Neuronal stem cell (in vitro differentiated cells): ENCODE results near the gene RPL13.

ENCODE experiments used
- DNase-seq: peaks from one replicate; pipeline ENCODE4 v3.0.0-alpha.2; 2013; ENCODE audit warnings: low spot score
- H2AFZ ChIP-seq: one replicate; pipeline ENCODE4 v1.6.1; 2013; ENCODE audit warnings: mild to moderate bottlenecking, low read length, inconsistent platforms
- H2AK5ac ChIP-seq: 2 replicates; pipeline ENCODE4 v1.6.1; 2013; ENCODE audit warnings: low read depth, mild to moderate bottlenecking, inconsistent platforms, low read length, moderate library complexity, mixed read lengths
- H2BK120ac ChIP-seq: 2 replicates; pipeline ENCODE4 v1.6.1; 2013; ENCODE audit warnings: low read depth, mild to moderate bottlenecking, inconsistent platforms, low read length, moderate library complexity, mixed read lengths
- H2BK12ac ChIP-seq: one replicate; pipeline ENCODE4 v1.6.1; 2013; ENCODE audit warnings: low read length, inconsistent platforms
- H2BK15ac ChIP-seq: 2 replicates; pipeline ENCODE4 v1.6.1; 2013; ENCODE audit warnings: mild to moderate bottlenecking, low read length, inconsistent platforms, mixed read lengths
- H2BK5ac ChIP-seq: one replicate; pipeline ENCODE4 v1.6.1; 2013; ENCODE audit warnings: inconsistent platforms, mild to moderate bottlenecking, low read length, moderate library complexity
- H3K14ac ChIP-seq: one replicate; pipeline ENCODE4 v1.6.1; 2013; ENCODE audit warnings: low read length, inconsistent platforms
- H3K18ac ChIP-seq: 2 replicates; pipeline ENCODE4 v1.6.1; 2013; ENCODE audit warnings: low read length, inconsistent platforms
- H3K23ac ChIP-seq: 2 replicates; pipeline ENCODE4 v1.6.1; 2013; ENCODE audit warnings: low read depth, mild to moderate bottlenecking, mixed read lengths, low read length, inconsistent platforms; ENCODE audit not compliant: poor library complexity
- H3K27ac ChIP-seq: replicated peaks from 3 replicates; pipeline ENCODE4 v1.5.1; 2013; ENCODE audit warnings: low read length, inconsistent platforms
- H3K27me3 ChIP-seq, 3 experiments: 2 replicates each; pipeline ENCODE4 v1.6.1; 2013; ENCODE audit warnings: low read length in 3 of 3, mild to moderate bottlenecking in 2 of 3, inconsistent platforms in 1 of 3, low read depth in 1 of 3, mixed read lengths in 1 of 3, moderate library complexity in 1 of 3; ENCODE audit not compliant: control insufficient read depth in 3 of 3, insufficient read depth in 3 of 3
- H3K36me3 ChIP-seq, 2 donors: replicated peaks in 1 of 2; 2 replicates each; pipeline ENCODE4 v1.6.1; 2013; ENCODE audit warnings: low read length in 2 of 2; ENCODE audit not compliant: control insufficient read depth in 2 of 2, insufficient read depth in 2 of 2
- H3K4ac ChIP-seq: 2 replicates; pipeline ENCODE4 v1.6.1; 2013; ENCODE audit warnings: inconsistent platforms, mild to moderate bottlenecking, low read length, moderate library complexity
- H3K4me1 ChIP-seq, 2 donors: 1 replicate in 1 of 2; 2 replicates in 1 of 2; pipeline ENCODE4 v1.6.1; 2013; ENCODE audit warnings: low read length in 2 of 2, low read depth in 1 of 2; ENCODE audit not compliant: control insufficient read depth in 2 of 2, insufficient read depth in 1 of 2
- H3K4me2 ChIP-seq: one replicate; pipeline ENCODE4 v1.6.1; 2013; ENCODE audit warnings: mild to moderate bottlenecking, low read length, inconsistent platforms; ENCODE audit not compliant: insufficient read depth, poor library complexity, severe bottlenecking
- H3K4me3 ChIP-seq, 2 donors: 2 replicates each; pipeline ENCODE4 v1.5.1; 2013; ENCODE audit warnings: low read length in 2 of 2, mild to moderate bottlenecking in 2 of 2, inconsistent platforms in 1 of 2, moderate library complexity in 1 of 2
- H3K79me1 ChIP-seq: one replicate; pipeline ENCODE4 v1.6.1; 2013; ENCODE audit warnings: low read depth, mild to moderate bottlenecking, inconsistent platforms, low read length, moderate library complexity
- H3K9ac ChIP-seq: one replicate; pipeline ENCODE4 v1.6.1; 2013; ENCODE audit warnings: mild to moderate bottlenecking, low read depth, low read length, inconsistent platforms; ENCODE audit not compliant: poor library complexity
- H3K9me3 ChIP-seq, 2 donors: replicated peaks in 1 of 2; 2 replicates each; pipeline versions ENCODE3 to v1.6.1; 2013; ENCODE audit warnings: low read length in 2 of 2, mild to moderate bottlenecking in 2 of 2, inconsistent platforms in 1 of 2, low read depth in 1 of 2, mixed read lengths in 1 of 2, moderate library complexity in 1 of 2; ENCODE audit not compliant: control insufficient read depth in 2 of 2, insufficient read depth in 1 of 2
- H4K8ac ChIP-seq: one replicate; pipeline ENCODE4 v1.6.1; 2013; ENCODE audit warnings: low read depth, mild to moderate bottlenecking, inconsistent platforms, low read length, moderate library complexity
- H4K91ac ChIP-seq: one replicate; pipeline ENCODE4 v1.6.1; 2013; ENCODE audit warnings: low read length, low read depth, mild to moderate bottlenecking, inconsistent platforms; ENCODE audit not compliant: poor library complexity
- WGBS, 2 donors: extraction: QIAGEN DNeasy Blood & Tissue Kit; methylation state at CpG; one replicate each; pipeline ENCODE4 v1.1.7; 2013; ENCODE audit warnings: missing lambda C conversion rate in 2 of 2, mixed read lengths in 1 of 2; ENCODE audit not compliant: insufficient read length in 2 of 2, insufficient replicate concordance in 1 of 2; ENCODE audit errors: extremely low coverage in 2 of 2; 5-methylcytosine and 5-hydroxymethylcytosine counted together

RPL13 gene

GRCh38 chr16:89545044-89545830 lies 15.2 kb upstream of the RPL13 start:
- no peak for DNase-seq
- Histone ChIP-seq H2BK15ac (no peak overlapping the region), H2AK5ac (no peak overlapping the region), H3K36me3 (peaks cover 45 to 91% of the 10 kb centered on the region in 2 donors), H3K23ac (no peak overlapping the region), H4K91ac (no peak overlapping the region), H3K18ac (no peak overlapping the region), H2BK5ac (no peak overlapping the region), H3K79me1 (peaks cover 6% of the 10 kb centered on the region), H2BK12ac (no peak overlapping the region), H3K4me1 (no peaks in the 10 kb centered on the region), H3K27ac (no peak overlapping the region), H4K8ac (no peak overlapping the region), H2AFZ (no peak overlapping the region), H3K4me3 (no peak overlapping the region), H3K14ac (no peak overlapping the region), H3K9me3 (peaks cover 0 to 3% of the 10 kb centered on the region in 2 donors), H3K4ac (no peak overlapping the region), H3K9ac (no peak overlapping the region), H3K27me3 (no peaks in the 10 kb centered on the region), H2BK120ac (no peak overlapping the region), H3K4me2 (no peak overlapping the region)
- WGBS, 2 donors, result no CpG with 5 or more reads among the region's 17 CpGs

GRCh38 chr16:89545831-89546574 lies 14.5 kb upstream of the RPL13 start:
- no peak overlapping the region for H2BK12ac ChIP-seq
- no peak overlapping the region for H3K9ac ChIP-seq
- no peak overlapping the region for H2BK15ac ChIP-seq
- no peak overlapping the region for H2BK5ac ChIP-seq
- no peak overlapping the region for H2BK120ac ChIP-seq
- H4K8ac ChIP-seq, result no peak overlapping the region
- H3K18ac ChIP-seq, result no peak overlapping the region
- H3K4me2 ChIP-seq, result no peak overlapping the region
- H3K23ac ChIP-seq, result no peak overlapping the region
- WGBS, 2 donors, result no CpG with 5 or more reads among the region's 26 CpGs
- H4K91ac ChIP-seq, result no peak overlapping the region
- no peak overlapping the region for H2AFZ ChIP-seq
- H3K27ac ChIP-seq, result no peak overlapping the region
- H3K4me1 ChIP-seq, result no peaks in the 10 kb centered on the region
- no peak for DNase-seq
- H3K79me1 ChIP-seq, result peaks cover 7% of the 10 kb centered on the region
- no peak overlapping the region for H3K4me3 ChIP-seq
- no peak overlapping the region for H2AK5ac ChIP-seq
- peaks cover 47 to 91% of the 10 kb centered on the region in 2 donors for H3K36me3 ChIP-seq
- peaks cover 0 to 3% of the 10 kb centered on the region in 2 donors for H3K9me3 ChIP-seq
- no peak overlapping the region for H3K14ac ChIP-seq
- H3K4ac ChIP-seq, result no peak overlapping the region
- H3K27me3 ChIP-seq, result no peaks in the 10 kb centered on the region

- H3K9ac ChIP-seq, result no peak overlapping the region
- H2AFZ ChIP-seq, result no peak overlapping the region
- no CpG with 5 or more reads among the region's 19 CpGs for WGBS, 2 donors
- no peak overlapping the region for H4K91ac ChIP-seq
- peaks cover 44 to 91% of the 10 kb centered on the region in 2 donors for H3K36me3 ChIP-seq
- H3K4ac ChIP-seq, result no peak overlapping the region
- H3K9me3 ChIP-seq, result peaks cover 0 to 5% of the 10 kb centered on the region in 2 donors
- H3K4me2 ChIP-seq, result no peak overlapping the region
- no peak overlapping the region for H3K23ac ChIP-seq
- H3K18ac ChIP-seq, result no peak overlapping the region
- H2BK120ac ChIP-seq, result no peak overlapping the region
- no peak overlapping the region for H2BK12ac ChIP-seq
- H2BK15ac ChIP-seq, result no peak overlapping the region
- H2AK5ac ChIP-seq, result no peak overlapping the region
- H3K27ac ChIP-seq, result no peak overlapping the region
- no peak overlapping the region for H3K4me3 ChIP-seq
- H2BK5ac ChIP-seq, result no peak overlapping the region
- H3K27me3 ChIP-seq, result no peaks in the 10 kb centered on the region
- no peaks in the 10 kb centered on the region for H3K4me1 ChIP-seq
- peaks cover 2% of the 10 kb centered on the region for H3K79me1 ChIP-seq
- no peak for DNase-seq
- H3K14ac ChIP-seq, result no peak overlapping the region
- no peak overlapping the region for H4K8ac ChIP-seq
Observed at GRCh38 chr16:89546781-89547180, 13.7 kb upstream of the RPL13 start.

- DNase-seq, result no peak
- WGBS, 2 donors, result no CpG with 5 or more reads among the region's 17 CpGs
- H3K4me2 ChIP-seq, result no peak overlapping the region
- H3K9ac ChIP-seq, result no peak overlapping the region
- no peak overlapping the region for H3K14ac ChIP-seq
- H3K18ac ChIP-seq, result no peak overlapping the region
- H3K4ac ChIP-seq, result no peak overlapping the region
- no peak overlapping the region for H3K4me3 ChIP-seq
- no peaks in the 10 kb centered on the region for H3K4me1 ChIP-seq
- H3K27ac ChIP-seq, result no peak overlapping the region
- no peak overlapping the region for H2BK15ac ChIP-seq
- H3K23ac ChIP-seq, result no peak overlapping the region
- H2BK5ac ChIP-seq, result no peak overlapping the region
- no peak overlapping the region for H4K8ac ChIP-seq
- H3K27me3 ChIP-seq, result no peaks in the 10 kb centered on the region
- H4K91ac ChIP-seq, result no peak overlapping the region
- no peak overlapping the region for H2AK5ac ChIP-seq
- H3K36me3 ChIP-seq, result peaks cover 43 to 91% of the 10 kb centered on the region in 2 donors
- H3K79me1 ChIP-seq, result peaks cover 1% of the 10 kb centered on the region
- H2BK120ac ChIP-seq, result no peak overlapping the region
- H2AFZ ChIP-seq, result no peak overlapping the region
- no peak overlapping the region for H2BK12ac ChIP-seq
- H3K9me3 ChIP-seq, result peaks cover 0 to 5% of the 10 kb centered on the region in 2 donors
Observed at GRCh38 chr16:89547291-89547690, 13.2 kb upstream of the RPL13 start.
